OCI-LY3 (cell line): Measurements from ENCODE around the gene TSEN54.

Experiments
- CTCF ChIP-seq: fragments of 200-600, 300-600 bp; sonication (generic); IDR thresholded peaks from 2 replicates; pipeline ENCODE4 v1.5.1; 2014; ENCODE audit warnings: antibody characterized with exemption, low read length, low read depth
- EZH2phosphoT487 ChIP-seq: fragments of 200-600 bp; shearing (Covaris generic); IDR thresholded peaks from 2 replicates; pipeline ENCODE4 v1.6.1; 2018; ENCODE audit warnings: antibody characterized with exemption, mixed run types, low read depth

DNA sequence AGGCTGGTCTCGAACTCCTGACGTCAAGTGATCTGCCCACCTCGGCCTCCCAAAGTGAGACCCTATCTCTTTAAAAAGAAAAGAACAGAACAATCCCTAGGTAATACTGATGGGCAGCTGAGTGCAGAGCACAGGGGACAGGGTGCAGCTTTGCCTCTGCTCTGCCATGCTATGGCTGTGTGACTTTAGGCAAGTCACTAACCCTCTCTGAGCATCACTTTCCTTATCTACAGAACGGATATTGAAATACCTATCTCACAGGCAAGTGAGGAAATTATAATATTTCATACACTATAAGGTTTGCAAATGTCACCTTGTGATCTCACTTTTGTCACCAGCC is 5.1 kb upstream of the TSEN54 start:
- TF ChIP-seq CTCF (no peak), EZH2phosphoT487 (no peak)
